K562 (cell line): ENCODE data around the gene RBM26. TPM values are rescaled to one million over a fixed set of nuclear protein-coding genes. Genes with fewer than 3 reads are reported as not detected.

Experiments
- BRCA1 ChIP-seq, 2 experiments: fragments of 450-650 bp in 1 of 2; sonication (generic) in 1 of 2; formaldehyde crosslinking in 1 of 2; IDR thresholded peaks; 2 replicates each; pipeline versions ENCODE4 v1.5.0 to v1.6.1; 2017 to 2020; ENCODE audit warnings: mild to moderate bottlenecking in 1 of 2, missing genetic modification reagents in 1 of 2
- CBX3 ChIP-seq, 2 experiments: IDR thresholded peaks; 1 replicate in 1 of 2; 2 replicates in 1 of 2; pipeline ENCODE4 v1.6.1; 2012; ENCODE audit warnings: inconsistent platforms in 2 of 2, low read length in 2 of 2, borderline replicate concordance in 1 of 2, control low read depth in 1 of 2
- CEBPG ChIP-seq, 3 experiments: fragments of 200-800 bp in 1 of 3; sonication (Bioruptor generic) in 1 of 3; sonication (generic) in 1 of 3; formaldehyde crosslinking in 1 of 3; IDR thresholded peaks in 2 of 3; conservative IDR thresholded peaks in 1 of 3; 2 replicates each; pipeline versions ENCODE4 v1.6.1 to v1.8.0; 2016 to 2022; ENCODE audit warnings: missing compliant biosample characterization in 2 of 3, missing genetic modification characterization in 2 of 3, mild to moderate bottlenecking in 1 of 3, missing genetic modification reagents in 1 of 3
- EGR1 ChIP-seq: fragments of 450-650 bp; conservative IDR thresholded peaks from 2 replicates; pipeline ENCODE4 v1.6.1; 2017; ENCODE audit warnings: mild to moderate bottlenecking
- FOXM1 ChIP-seq, 2 experiments: fragments of 450-650 bp in 1 of 2; sonication (generic) in 1 of 2; formaldehyde crosslinking in 1 of 2; IDR thresholded peaks; 2 replicates each; pipeline versions ENCODE4 v1.6.1 to v1.9.0; 2017 to 2022; ENCODE audit warnings: low read depth in 2 of 2, mild to moderate bottlenecking in 2 of 2, missing genetic modification reagents in 1 of 2, moderate library complexity in 1 of 2
- HNRNPUL1 ChIP-seq: fragments of 200-400 bp; formaldehyde crosslinking; IDR thresholded peaks from 2 replicates; pipeline ENCODE4 v1.6.1; 2017; ENCODE audit warnings: low read length
- KHSRP ChIP-seq: fragments of 450-650 bp; IDR thresholded peaks from 2 replicates; pipeline ENCODE4 v1.6.1; 2017
- RNF219 ChIP-seq: fragments of 250-450 bp; sonication (Bioruptor Pico); IDR thresholded peaks from 2 replicates; pipeline ENCODE4 v1.5.0; 2022; ENCODE audit warnings: mild to moderate bottlenecking
- ZBTB12 ChIP-seq: fragments of 250-450 bp; sonication (Bioruptor Pico); IDR thresholded peaks from 2 replicates; pipeline ENCODE4 v1.4.0; 2020
- ZNF280A ChIP-seq: fragments of 450-650 bp; IDR thresholded peaks from 2 replicates; pipeline ENCODE4 v1.6.1; 2018; ENCODE audit warnings: mild to moderate bottlenecking, low read depth; ENCODE audit not compliant: partially characterized antibody
- ZNF766 ChIP-seq: fragments of 200-800 bp; sonication (Bioruptor generic); conservative IDR thresholded peaks from 2 replicates; pipeline ENCODE4 v1.6.1; 2016; ENCODE audit warnings: missing genetic modification characterization, missing compliant biosample characterization
- ZNF830 ChIP-seq: fragments of 250-450 bp; sonication (Bioruptor Pico); IDR thresholded peaks from 2 replicates; pipeline ENCODE4 v1.5.0; 2021; ENCODE audit warnings: mild to moderate bottlenecking
- polyA plus RNA-seq, 8 experiments: library from polyadenylated mRNA; depleted of rRNA in 4 of 8; stranded (reverse) in 5 of 8; unstranded in 3 of 8; fragments of >200 nt; fragmentation: Nextera tagmentation in 2 of 8; fragmentation: Illumina TruSeq in 1 of 8; extraction: Ambion mirVana in 2 of 8; extraction: Trizol in 1 of 8; gene quantifications; 2 replicates each; pipeline versions ENCODE4 v1.2.1 to v1.2.3, GENCODE V29; 2011 to 2014; ENCODE audit warnings: inconsistent platforms in 1 of 8, missing spikeins in 1 of 8
- total RNA-seq, 7 experiments: library from RNA; depleted of rRNA in 6 of 7; stranded (reverse); fragments of >200 nt in 6 of 7; fragmentation: Illumina TruSeq in 2 of 7; extraction: Trizol in 2 of 7; gene quantifications; 2 replicates each; pipeline versions ENCODE4 v1.2.1 to v1.2.3, GENCODE V29; 2011 to 2021; ENCODE audit warnings: low replicate concordance in 1 of 7
- TF ChIP-seq, protein P1 (sequence below): fragments of 450-650 bp; IDR thresholded peaks from 2 replicates; pipeline ENCODE4 v1.6.1; 2016; ENCODE audit warnings: mild to moderate bottlenecking
- TF ChIP-seq, protein P2 (sequence below): sonication (generic); formaldehyde crosslinking; IDR thresholded peaks from 2 replicates; pipeline ENCODE4 v1.4.0; 2020; ENCODE audit warnings: mild to moderate bottlenecking, missing genetic modification reagents

Gene RBM26
- total and polyA plus RNA-seq, 9 of the 15 experiments (the other 6 are each of a cell fraction or from before 2014, with no cell fraction given), result 10.0 to 42.4 (median 26.4) TPM

- TF ChIP-seq KHSRP (no peak), CBX3 (IDR thresholded peaks at IDR 0.05; ENCODE audit: borderline replicate concordance in 1 of 2, low read length in 2 of 2) (peak in 1 of 2 experiments; percentile 95; a peak in 2 of 3 replicates), BRCA1 (IDR thresholded peaks at IDR 0.05) (no peak), BRCA1 (CRISPR knock-in tag; IDR thresholded peaks at IDR 0.05) (no peak), EGR1 (no peak), CEBPG (CRISPR knock-in tag; IDR thresholded peaks at IDR 0.05) (no peak), CEBPG (tag; conservative IDR thresholded peaks at IDR 0.05 in 1 of 2, IDR thresholded peaks at IDR 0.05 in 1 of 2) (no peak), ZNF830 (CRISPR knock-in tag) (no peak), HNRNPUL1 (no peak), ZBTB12 (CRISPR knock-in tag) (no peak), FOXM1 (IDR thresholded peaks at IDR 0.05; ENCODE audit: low read depth) (peak; percentile 39; the same call in 1 of the 2 replicates), FOXM1 (CRISPR knock-in tag; IDR thresholded peaks at IDR 0.05; ENCODE audit: low read depth) (no peak), ZNF766 (CRISPR knock-in tag) (no peak), ZNF280A (peak; percentile 91), RNF219 (no peak)
- TF ChIP-seq, protein P1, sequence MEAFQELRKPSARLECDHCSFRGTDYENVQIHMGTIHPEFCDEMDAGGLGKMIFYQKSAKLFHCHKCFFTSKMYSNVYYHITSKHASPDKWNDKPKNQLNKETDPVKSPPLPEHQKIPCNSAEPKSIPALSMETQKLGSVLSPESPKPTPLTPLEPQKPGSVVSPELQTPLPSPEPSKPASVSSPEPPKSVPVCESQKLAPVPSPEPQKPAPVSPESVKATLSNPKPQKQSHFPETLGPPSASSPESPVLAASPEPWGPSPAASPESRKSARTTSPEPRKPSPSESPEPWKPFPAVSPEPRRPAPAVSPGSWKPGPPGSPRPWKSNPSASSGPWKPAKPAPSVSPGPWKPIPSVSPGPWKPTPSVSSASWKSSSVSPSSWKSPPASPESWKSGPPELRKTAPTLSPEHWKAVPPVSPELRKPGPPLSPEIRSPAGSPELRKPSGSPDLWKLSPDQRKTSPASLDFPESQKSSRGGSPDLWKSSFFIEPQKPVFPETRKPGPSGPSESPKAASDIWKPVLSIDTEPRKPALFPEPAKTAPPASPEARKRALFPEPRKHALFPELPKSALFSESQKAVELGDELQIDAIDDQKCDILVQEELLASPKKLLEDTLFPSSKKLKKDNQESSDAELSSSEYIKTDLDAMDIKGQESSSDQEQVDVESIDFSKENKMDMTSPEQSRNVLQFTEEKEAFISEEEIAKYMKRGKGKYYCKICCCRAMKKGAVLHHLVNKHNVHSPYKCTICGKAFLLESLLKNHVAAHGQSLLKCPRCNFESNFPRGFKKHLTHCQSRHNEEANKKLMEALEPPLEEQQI, result peak; percentile 98
- TF ChIP-seq, protein P2, sequence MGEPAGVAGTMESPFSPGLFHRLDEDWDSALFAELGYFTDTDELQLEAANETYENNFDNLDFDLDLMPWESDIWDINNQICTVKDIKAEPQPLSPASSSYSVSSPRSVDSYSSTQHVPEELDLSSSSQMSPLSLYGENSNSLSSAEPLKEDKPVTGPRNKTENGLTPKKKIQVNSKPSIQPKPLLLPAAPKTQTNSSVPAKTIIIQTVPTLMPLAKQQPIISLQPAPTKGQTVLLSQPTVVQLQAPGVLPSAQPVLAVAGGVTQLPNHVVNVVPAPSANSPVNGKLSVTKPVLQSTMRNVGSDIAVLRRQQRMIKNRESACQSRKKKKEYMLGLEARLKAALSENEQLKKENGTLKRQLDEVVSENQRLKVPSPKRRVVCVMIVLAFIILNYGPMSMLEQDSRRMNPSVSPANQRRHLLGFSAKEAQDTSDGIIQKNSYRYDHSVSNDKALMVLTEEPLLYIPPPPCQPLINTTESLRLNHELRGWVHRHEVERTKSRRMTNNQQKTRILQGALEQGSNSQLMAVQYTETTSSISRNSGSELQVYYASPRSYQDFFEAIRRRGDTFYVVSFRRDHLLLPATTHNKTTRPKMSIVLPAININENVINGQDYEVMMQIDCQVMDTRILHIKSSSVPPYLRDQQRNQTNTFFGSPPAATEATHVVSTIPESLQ (CRISPR knock-in tag), result no peak
Observed at GRCh38 chr13:79395881-79396280, 10.2 kb downstream of the RBM26 start (continued).
